ENCODE measurements around the gene PLPP2.
"Not testable (repeated sequence)": the region's sequence is repeated elsewhere in the genome, so short reads cannot be mapped to it uniquely, and the experiment has no call there.

Gene PLPP2

DNA sequence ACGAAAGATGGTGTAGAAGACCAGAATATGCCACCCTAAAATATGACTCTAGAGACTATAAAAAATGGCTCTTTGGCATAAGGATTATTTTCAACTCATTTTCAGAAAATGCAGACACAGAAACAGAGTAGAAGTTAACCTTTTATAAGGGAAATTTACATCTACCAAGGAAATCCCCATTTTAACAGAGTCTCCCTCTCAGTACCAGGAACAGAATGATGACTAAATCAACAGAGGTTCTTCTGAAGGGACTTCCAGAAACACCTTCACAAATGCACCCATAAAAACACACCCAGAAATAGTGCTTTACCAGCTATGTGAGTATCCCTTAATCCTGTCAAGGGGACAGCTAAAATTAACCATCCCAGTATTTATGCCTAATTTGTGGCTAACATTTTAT, 29.1 kb downstream of the PLPP2 start:
- no peak for DNase-seq

DNA sequence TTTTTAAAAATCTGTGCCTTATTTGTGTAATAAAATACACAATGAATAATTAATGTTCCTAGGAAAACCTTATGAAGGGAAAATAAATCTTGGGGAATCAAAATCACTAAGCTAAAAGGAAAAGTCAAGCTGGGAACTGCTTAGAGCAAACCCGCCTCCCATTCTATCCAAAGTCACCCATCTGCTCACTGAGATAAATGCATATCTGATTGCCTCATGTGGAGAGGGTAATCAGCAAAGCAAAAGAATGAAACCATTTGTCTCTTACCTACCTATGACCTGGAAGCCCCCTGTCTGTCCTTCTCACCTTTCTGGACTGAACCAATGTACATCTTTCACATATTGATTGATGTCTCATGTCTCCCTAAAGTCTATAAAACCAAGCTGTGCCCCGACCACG, 34.4 kb downstream of the PLPP2 start:
- not testable (repeated sequence) for DNase-seq

GRCh38 chr19:252421-253186, 38.6 kb downstream of the PLPP2 start:
- DNase-seq = not testable (repeated sequence)

GRCh38 chr19:246551-246950, 44.7 kb downstream of the PLPP2 start:
- no peak for DNase-seq

DNA sequence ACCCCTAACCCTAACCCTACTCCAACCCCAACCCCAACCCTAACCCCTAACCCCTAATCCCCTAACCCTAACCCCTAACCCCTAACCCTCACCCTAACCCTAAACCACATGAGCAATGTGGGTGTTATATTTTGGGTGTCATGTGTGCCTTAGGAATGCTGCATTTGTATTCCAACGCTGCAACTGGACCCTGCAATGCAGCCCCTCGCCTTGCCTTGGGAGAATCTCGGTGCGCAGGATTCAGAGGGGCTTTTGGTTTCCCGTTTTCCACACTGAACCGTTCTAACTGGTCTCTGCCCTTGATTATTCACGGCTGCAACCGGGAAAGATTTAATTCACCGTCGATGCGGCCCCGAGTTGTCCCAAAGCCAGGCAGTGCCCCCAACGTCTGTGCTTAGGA, 45.3 kb downstream of the PLPP2 start:
- DNase-seq = not testable (repeated sequence)

GRCh38 chr19:245457-245856, 45.7 kb downstream of the PLPP2 start:
- DNase-seq = no peak
